Mesenteric fat pad (tissue), 1 donor: Measurements from ENCODE around the gene PRKCB. TPM values are rescaled to one million over a fixed set of nuclear protein-coding genes. Genes with fewer than 3 reads are reported as not detected.

Experiments used
- DNase-seq: peaks from one replicate; pipeline ENCODE4 v3.0.0-alpha.2; 2020; ENCODE audit warnings: low spot score
- total RNA-seq: library from RNA; stranded (reverse); fragmentation: NEBNext Ultra II Directional; extraction: Animal tissue kit (Norgen Biotek cat#: 25700); gene quantifications from one replicate; pipeline ENCODE4 v1.2.1, GENCODE V29; 2021
- donor health status: DM: yes; HTN: yes; CAD: no.

Gene PRKCB
- total RNA-seq, 1 donor from 2014 or later, result 11.0 TPM

DNA sequence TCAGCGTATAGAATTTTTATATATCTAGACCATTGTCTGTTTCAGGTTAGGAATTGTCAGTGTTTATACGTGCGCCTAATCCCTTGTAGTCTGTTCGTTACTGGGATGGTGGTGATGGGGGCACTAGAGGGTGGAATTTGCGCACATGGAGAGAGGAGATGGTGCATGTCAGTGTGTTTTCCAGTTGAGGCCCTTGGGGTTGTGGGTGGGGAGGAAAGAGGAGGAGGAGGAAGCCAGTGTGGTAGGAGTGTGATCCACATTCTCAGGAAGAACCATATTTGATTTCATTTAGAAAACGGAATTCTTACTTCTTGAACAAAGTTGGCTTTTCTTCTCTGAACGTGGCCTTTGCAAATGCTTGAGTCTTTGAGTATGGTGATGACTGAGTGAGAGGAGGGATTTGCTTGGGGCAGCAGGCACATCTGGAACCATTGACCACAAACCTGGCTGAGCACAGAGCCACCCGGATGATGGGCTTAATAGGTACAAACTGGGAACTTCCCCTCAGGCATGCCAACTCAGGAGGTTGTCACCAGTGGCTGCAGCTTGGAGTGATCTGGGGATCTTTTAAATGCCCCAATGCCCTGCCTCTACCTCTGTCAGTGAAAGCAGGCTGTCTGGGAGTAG lies 98.9 kb downstream of the PRKCB start:
- no peak for DNase-seq

DNA sequence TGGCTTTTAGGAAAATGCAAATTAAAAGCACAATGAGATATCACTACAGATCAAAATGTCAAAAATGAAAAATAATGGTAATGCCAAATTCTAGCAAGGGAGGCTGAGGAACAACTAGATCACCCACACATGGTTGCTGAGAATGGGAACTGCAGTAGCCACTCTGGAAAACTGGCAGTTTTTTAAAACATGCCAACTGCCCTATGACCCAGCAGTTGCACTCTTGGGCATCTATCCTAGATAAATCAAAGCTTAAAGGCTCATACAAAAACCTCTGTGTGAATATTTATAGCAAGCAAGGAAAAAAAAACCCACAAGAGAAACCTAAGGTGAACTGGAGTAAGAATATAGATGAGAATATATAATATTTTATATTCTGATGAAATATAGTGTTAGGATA lies 104.3 kb downstream of the PRKCB start:
- DNase-seq, result no peak

DNA sequence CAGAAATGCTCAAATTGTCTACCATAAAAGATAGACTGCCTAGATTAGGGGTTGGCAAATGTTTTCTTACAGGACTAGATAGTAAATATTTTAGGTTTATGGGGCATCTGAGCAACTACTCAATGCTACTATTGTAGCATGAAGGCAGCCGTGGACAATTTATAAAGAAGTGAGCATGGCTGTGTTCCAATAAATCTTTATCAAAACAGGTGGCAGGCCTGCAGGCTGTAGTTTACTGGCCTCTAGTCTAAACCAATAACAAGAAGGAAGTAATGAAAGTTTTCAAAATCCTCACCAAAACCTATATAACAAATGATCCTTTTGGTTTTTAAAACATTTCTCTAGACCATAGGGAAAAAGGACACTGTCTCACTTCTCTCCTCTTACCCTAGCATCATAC lies 105.2 kb downstream of the PRKCB start:
- no peak for DNase-seq

DNA sequence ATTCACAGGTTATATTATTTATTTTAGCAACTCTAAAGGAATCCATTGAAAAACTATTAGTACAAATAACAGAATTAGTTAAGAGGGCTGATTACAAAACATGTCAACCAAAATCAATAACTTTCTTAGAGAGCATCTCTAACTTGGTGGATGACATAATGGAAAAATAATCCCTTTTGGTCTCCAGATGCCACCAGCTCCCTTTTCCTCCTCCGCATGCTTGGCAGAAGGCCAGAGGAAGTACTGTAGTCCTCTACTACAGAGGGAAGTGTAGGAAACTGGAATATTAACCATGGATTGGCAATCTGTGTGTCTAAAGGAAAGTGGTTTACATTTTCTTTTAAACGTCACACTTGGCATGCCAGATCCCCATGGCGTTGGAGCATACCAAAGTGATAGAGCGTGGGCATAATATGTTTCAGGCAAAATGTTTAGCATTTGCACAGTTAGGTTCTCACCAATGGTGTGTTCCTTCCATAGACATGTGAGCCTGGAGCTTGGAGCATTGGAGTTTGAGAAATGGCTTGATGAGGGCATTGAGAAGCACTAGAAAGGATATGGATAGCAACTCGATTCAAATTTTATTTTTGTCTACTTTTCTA lies 106.3 kb downstream of the PRKCB start:
- DNase-seq, result no peak

DNA sequence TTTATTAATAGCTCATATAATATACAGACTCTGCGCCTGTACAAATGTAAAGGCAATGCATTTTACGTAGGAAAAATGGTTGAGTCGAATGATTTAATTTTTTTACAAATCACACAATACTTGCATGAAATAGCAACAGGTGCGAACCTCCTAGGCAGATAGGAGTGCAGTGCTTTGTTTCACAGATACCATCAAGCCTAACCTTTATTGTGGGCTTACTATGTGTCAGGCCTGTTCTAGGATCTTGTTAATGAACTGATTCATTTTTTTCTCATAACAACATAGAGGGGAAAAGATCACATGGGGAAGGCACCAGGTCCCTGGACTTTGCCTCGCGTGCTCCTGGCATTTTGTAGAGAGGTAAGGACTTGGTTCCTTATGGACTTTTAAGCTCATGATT lies 107.8 kb downstream of the PRKCB start:
- DNase-seq, result no peak

DNA sequence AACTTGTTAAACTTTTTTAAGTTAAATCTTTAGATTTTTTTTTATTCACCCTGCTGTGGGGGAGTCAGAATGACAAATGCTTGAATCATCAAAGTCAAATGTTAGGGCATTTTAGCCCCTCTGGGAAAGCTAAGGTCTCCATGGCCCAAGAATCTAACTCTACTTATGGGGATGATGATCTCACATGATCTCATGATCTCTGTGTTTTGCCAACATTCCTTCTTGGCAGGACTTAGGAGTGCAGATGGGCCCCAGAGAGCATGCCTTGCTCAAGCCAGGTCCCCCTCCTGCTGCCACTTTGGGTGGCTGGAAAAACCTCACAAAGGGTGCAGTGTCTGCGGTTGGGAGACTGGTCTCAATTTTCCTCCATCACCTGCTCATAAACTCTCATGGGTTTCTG lies 108.6 kb downstream of the PRKCB start:
- DNase-seq, result no peak

DNA sequence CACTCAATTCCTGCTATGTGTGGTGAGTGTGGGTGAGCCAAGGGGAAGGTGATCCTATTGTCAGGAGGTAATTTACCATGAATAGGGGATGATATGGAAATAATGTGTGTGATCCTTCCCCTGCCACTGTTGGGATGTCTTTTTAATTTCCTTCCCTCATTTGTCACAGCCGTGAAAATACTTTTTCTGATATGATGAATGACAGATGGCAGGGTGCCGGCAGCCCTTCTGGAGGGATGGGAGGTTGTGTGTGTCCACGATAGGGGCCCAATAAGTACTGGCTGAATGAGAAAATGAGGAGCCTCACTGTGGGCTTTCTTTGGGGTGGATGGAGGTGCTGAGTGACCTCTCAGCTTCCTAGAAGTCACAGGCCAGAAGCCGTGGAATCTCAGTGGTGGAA lies 109.5 kb downstream of the PRKCB start:
- DNase-seq, result no peak

DNA sequence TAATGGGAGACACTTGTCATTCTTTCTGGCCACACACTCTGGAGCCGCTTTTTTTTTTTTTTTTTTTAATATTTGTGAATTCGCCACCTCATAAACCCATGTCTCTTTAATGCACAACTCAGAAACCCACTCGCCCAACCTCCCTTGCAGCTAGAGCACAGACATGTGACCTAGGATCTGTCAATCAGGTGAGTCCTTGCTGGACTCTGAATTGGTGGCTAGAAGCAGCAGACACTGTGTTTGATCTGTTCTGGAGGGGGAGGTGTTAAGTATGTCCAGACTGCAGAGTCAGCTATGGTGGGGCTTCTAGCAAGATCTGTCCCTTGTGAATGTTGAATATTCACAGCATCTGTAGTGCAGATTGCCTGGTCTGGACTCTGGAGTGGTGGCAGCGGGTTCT lies 112.1 kb downstream of the PRKCB start:
- DNase-seq, result no peak

DNA sequence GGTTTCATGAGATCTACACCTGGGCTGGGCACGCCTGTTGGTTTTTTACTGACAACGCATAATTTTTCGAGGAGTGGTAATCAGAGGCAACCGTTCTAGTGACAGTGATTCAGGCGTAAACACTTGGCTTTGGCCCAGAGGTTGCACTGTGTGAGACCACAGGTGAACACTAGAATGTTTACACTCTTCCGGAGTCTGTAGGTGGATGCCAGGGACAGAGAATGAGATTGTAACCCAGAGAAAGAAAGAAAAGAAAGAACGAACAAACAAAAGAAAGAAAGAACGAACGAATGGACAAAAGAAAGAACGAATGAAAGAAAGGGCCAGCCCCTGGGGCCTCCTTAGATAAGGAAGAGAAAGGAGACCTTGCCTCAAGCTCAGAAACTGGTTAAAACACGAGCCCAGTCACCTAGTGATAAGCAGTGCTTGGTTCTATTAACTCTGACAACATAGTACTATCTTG lies 113.2 kb downstream of the PRKCB start:
- no peak for DNase-seq

DNA sequence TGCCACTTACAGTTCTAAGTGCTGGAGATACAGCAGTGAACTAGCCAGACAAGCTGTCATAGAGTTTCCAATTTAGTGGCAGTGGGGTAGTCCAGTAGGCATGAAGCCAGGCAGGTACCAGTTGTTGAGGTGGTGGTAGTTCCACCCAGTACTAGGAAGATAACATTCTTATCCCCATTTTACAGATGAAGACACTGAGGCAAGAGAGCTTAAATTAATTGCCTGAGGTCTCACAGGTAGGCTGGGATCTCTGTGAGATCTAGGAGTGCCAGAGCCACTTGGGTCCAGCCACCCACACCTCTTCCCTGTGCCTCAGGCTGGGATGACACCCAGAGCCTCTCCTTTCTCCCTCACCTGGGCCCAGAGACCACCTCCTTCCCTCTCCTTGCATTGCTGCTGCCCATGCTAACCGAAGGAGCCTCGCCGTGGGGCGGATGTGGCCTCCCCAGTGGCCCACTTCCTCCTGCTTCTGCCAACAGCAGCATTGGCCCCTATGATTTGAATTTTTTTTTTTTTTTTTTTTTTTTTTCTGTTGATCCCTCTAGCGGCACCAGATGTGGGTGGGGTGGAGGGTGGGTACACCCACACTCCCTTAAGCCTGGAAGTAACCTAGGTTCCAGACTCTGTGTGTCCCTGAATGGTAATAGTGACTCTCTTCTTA lies 114.0 kb downstream of the PRKCB start:
- no peak for DNase-seq

DNA sequence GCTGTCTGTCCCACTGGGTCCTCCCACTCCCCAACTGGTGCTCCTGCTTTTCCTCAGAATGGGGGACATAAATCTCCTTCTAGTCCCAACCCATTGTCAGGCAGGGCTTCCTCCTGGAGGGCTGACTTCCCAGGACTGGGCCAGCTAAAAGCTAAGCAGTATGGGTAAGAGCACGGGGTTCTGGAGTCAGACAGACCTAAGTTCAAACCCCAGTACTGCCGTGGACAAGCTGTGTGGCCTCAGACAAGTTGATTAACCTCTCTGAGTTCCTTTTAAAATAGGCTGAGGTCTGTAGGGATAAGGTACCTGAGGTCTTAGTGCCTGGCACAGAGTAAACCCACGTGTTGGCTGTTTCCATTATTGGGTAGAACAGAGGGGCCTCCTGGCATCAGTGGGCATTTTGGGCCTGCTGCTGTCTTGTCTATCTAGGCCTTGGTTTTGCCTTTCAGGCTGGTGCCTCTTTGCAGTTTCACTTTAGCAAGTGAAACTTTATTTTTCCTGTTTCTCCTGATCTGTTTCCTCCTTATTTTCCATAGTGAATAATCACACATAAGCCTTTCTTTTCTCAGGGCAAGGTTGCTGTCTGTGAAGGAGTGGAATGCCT lies 114.6 kb downstream of the PRKCB start:
- DNase-seq, result no peak

DNA sequence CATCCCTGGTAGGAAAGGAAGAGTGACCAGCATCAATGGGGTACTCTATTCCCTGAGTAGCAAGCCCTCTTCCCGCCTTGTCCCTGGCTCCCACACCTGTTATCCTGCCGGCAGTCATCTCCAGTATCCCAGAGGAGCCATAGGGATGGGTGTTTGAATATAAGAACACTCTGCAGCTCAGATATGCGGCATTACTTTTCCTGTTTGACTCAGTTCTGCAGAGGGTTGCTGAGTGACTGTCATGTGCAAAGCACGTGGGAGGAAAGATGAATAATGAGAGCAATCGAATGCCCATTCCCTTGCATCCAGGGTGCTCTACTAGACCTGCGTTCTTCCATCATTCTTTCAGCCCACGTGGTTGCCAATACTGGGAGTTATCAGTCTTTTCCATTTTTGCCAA lies 115.1 kb downstream of the PRKCB start:
- DNase-seq, result no peak

DNA sequence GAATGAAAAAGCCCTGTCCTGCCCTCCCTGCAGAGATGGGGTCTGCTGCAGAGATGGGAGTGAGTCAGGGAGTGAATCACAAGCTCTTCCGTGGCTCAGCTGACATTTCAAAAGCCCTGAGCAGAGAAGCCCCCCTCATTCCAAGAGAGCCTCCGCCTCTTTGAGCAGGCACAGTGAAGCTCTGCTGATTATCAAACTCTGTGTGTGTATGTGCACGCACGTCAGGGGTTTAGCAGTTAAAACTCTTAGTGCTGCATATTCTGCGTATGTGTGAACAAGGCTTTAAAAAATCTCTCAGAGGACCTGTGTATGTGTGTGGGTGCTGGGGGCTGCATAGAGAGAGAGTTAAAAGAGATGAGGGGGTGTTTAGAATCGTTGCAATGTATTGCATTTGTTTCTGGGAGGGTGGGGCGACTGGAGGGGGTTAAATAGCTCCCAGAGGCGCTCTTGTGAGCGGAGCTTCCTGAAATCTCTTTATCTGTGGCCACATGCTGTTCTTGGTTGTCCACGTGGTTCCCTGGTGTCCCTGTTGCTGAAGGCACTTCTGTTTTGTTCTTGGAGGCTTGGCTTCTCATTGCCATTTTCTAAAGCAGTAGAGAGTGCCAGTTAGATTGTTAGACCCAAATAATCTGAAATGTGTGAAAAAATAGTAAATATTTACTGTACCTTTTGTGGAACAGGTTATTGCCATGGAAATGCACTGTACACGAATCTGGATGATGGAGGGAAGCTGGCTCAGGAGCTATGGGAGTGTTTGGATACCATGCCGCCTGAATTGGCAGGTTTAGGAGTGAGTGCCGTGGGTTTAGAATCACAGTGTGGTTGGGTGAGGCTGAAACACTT lies 116.6 kb downstream of the PRKCB start:
- DNase-seq, result no peak

DNA sequence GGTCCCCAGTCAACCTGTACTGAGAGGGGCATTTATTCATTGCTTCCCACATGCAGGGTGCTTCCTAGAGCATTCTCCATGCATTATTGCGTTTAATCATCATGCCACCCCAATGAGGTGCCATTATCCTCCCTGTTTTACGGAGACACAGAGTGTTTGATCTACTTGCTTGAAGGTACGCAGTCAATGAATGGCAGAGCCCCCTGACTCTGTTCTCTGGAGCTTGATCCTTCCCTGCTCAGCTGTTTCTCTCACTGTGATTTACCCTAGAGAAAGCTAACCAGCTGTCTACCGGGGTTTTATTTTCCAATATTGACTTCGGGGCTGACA lies 117.2 kb downstream of the PRKCB start:
- no peak for DNase-seq

DNA sequence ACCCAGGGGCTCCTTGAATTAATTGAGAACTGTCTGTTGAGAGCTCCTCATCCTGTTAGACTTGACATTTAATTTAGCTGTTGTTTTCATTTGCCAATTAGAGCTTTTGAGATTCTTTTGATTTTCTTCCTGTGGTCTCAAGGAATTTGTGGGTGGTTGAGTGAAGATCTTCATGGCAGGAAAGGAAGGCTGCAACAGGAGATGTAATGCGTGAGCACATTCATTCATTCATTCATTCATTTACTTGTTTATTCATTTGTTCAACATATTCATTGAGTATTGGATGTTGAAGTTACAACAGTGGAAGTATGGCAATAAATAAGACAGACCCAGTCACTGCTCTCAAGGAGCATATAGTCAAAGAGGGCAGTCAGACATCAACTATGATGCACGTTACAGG lies 117.7 kb downstream of the PRKCB start:
- no peak for DNase-seq

DNA sequence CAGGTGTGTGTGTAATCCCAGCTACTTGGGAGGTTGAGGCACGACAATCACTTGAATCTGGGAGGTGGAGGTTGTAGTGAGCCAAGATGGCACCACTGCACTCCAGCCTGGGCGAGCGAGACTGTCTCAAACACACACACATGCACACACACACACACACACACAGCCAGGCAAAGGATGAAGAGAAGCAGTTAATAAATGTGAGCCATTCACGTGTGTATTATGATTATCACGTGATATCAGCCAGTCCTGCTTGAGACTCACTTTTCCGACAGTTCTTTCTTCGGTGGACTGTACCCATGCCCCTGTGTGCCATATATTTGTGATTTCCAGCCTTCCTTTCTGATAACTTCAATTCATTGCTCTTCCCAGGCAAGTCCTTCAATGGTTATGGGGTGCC lies 119.3 kb downstream of the PRKCB start:
- DNase-seq, result no peak

DNA sequence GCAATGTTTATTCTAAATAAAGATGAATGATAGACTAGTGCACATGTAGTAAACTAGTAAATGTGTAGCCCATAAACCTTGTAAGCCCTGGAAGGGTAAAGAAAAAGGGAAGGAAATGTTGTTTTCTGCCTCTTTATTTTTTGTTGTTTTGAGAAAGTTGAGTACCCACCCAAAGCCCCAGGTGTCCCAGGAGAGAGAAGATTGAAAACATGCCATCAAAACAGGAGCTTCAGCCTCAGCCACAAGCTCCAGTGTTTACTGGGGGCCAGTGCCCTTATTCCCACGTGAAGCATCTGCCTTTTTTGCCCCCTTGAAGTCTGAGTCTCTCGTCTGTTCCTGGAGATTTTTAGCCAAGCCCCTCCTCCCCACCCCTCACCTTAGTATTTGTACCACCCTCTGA lies 121.5 kb downstream of the PRKCB start:
- no peak for DNase-seq

DNA sequence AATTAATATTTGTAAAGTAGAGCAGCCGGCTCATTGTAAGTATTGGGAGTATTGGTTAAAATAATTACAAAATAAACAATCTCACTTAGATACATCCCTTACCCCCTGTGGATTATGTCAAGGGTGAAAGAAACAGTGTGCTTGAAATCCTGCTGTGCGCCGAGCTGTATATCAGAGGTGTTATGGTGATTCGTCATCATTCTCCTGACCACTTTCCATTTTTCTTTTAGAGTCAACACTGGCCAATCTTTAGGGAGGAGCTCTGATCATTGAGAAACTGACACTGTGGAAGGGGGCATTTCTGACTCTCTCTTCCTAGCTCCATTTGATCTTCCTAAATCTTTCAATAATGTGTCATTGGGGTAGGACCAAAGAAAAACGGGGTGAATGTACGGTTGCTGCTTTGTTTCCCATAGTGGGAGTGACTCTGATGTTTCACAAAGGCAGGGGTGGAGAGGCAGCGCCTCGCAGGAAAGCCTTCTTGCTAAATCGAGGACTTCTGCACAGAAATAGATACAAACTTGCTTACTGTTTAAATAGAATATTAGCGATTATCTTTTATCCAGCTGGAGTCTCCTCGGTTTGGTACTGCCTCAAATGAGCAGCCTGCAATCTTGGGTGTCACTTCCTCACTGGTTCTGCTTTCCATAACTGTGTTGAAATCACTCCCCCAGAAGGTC lies 123.4 kb downstream of the PRKCB start:
- no peak for DNase-seq

DNA sequence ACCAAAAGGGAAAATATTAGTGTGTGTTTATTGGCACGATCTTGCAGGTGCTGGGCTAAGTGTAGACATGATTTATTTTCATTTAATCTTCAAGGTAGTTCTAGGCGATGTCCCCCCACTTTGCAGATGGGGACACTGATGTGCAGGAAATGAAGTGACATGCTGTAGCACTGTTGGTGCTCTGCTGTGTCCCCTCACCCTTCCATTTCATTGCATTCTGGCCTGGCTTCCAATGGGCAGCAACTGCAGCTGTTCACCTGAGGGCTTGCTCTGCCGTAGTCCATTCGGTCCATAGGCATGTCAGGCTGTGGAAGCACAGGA lies 123.9 kb downstream of the PRKCB start:
- DNase-seq, result no peak

DNA sequence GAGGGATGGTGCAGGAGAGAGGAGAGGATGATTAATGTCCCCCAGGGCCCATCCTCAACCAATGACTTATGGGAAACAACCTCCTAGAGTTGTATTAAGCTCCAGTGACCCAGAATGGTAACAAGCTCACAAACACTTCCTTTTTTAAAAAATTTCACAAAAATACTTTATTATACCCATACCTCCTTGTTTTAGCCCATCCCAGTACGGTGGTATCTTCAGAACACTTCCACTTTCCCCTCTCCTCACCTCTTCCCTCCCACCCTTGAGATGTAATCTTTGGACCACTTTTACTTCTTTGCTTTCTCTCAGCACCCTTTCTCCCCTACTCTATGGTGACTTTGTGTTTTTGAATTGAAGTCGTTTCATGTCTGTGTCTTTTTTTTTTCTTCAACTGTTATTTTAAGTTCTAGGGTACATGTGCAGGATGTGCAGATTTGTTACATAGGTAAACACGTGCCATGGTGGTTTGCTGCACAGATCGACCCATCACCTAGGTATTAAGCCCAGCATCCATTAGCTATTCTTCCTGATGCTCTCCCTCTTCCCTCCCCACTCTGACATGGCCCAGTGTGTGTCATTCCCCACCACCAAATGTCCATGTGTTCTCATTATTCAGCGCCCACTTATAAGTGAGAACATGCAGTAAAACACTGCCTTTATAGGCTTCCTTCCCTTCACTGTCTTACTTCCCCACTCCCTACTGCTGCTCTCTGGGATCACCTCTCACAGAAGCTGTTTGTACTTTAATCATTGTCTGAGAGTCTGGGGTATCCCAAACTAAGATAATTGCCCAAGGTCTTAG lies 124.5 kb downstream of the PRKCB start:
- no peak for DNase-seq
